ENCODE results near the gene USP21. TPM values are rescaled to one million over a fixed set of nuclear protein-coding genes. Genes with fewer than 3 reads are reported as not detected.
A peak's percentile ranks its signal among the peaks of the same experiment; 100 is the strongest.

USP21 gene
- total and polyA plus RNA-seq, 2 of the 8 experiments (the other 6 are each of a cell fraction or from before 2014, with no cell fraction given), result 23.9 to 36.3 TPM

DNA sequence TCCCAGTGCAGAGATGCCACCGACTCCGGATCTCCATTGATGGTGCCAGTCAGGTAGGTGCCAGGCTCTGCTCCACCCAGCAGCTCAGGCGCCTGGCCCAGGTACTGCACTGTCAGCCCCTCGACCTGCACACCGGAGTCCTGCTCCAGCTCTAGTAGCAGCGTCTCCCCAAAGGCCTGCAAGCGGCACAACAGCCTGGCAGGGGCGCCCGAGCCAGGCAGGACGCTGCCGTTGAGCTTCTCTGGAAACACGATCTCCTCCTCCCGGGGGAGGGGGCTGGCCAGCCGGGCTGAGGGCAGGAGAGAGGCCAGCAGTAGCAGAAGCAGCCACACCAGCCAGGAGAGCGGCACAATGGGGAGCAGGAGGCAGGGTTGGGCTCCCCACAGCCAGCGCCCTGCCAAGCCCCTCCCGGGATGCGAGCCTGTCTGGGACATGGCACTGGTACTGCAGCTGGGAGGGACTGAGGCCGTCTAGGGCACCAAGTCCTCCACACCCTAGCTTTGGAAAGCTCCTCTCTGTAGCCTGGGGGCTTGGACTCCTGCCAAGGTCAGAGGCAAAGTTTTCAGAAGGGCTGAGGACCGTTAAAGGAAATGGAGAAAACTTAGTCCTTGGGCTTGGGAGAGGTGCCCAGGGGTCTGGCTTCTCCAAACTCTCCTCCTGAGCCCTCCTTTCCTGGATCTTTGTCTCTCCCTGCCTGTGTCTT, 39.0 kb downstream of the USP21 start:
- Histone ChIP-seq H3K18ac (ENCODE audit: extremely low read depth, low read length) (peak overlapping the region; percentile 90), H2BK120ac (replicated peaks; ENCODE audit: low read depth, low read length) (no peak overlapping the region), H4K91ac (replicated peaks; ENCODE audit: insufficient read length, low read length) (peak overlapping the region; percentile 84), H3K9me3 (ENCODE audit: insufficient read depth in 2 of 2, low read depth in 1 of 2, low read length in 1 of 2) (no peaks in the 10 kb centered on the region), H4K20me1 (replicated peaks in 1 of 2; ENCODE audit: control insufficient read depth in 1 of 2, insufficient read depth in 2 of 2, low read length in 2 of 2) (no peaks in the 10 kb centered on the region), H2BK20ac (ENCODE audit: low read length) (peak overlapping the region; percentile 6; the same call in 1 of the 2 replicates), H3K79me1 (ENCODE audit: low read depth, low read length) (peaks cover 7% of the 10 kb centered on the region; the same call in 1 of the 2 replicates), H3K4me2 (ENCODE audit: insufficient read depth in 1 of 2, low read depth in 2 of 2, low read length in 2 of 2) (peak overlapping the region; percentile 67 to 80), H4K8ac (ENCODE audit: extremely low read depth, insufficient read depth, low read length) (peak overlapping the region; percentile 22; the same call in 1 of the 2 replicates), H2BK15ac (ENCODE audit: low read length) (peak overlapping the region; percentile 97; the same call in 1 of the 2 replicates), H3K14ac (ENCODE audit: insufficient read length) (no peak overlapping the region), H4K5ac (ENCODE audit: insufficient read length, low read depth, low read length) (peak overlapping the region; percentile 49), H3K27ac (ENCODE audit: low read depth, low read length) (peak overlapping the region; percentile 9; the same call in 1 of the 2 replicates), H3K27me3 (replicated peaks in 1 of 4; ENCODE audit: control insufficient read depth in 3 of 4, extremely low read depth in 1 of 4, insufficient read depth in 3 of 4, low read length in 3 of 4) (no peaks in the 10 kb centered on the region), H2BK12ac (ENCODE audit: low read depth, low read length) (peak overlapping the region; percentile 86; the same call in 1 of the 2 replicates), H3K56ac (replicated peaks; ENCODE audit: insufficient read length, low read depth, low read length) (peak overlapping the region; percentile 43), H3K23me2 (ENCODE audit: low read depth, low read length) (peaks cover 13% of the 10 kb centered on the region), H2AFZ (ENCODE audit: low read length) (no peak overlapping the region), H2AK5ac (ENCODE audit: low read depth, low read length) (peak overlapping the region; percentile 89), H2BK5ac (ENCODE audit: low read depth, low read length) (peak overlapping the region; percentile 75; the same call in 1 of the 2 replicates), H3K79me2 (ENCODE audit: control insufficient read depth in 1 of 2, insufficient read depth in 2 of 2, low read length in 2 of 2) (peaks cover 0 to 12% of the 10 kb centered on the region in 2 experiments; a peak in 2 of 4 replicates), H3K23ac (ENCODE audit: insufficient read length) (no peak overlapping the region), H3K4me3 (ENCODE audit: extremely low read depth in 1 of 4, insufficient read depth in 2 of 4, low read depth in 3 of 4, low read length in 4 of 4) (peak overlapping the region; percentile 13 to 51 (median 44); a peak in 7 of 8 replicates), H3K4ac (replicated peaks; ENCODE audit: insufficient read length, low read depth, low read length) (peak overlapping the region; percentile 38), H3K36me3 (ENCODE audit: control insufficient read depth in 2 of 4, insufficient read depth in 4 of 4, low read length in 3 of 4) (peaks cover 0 to 3% (median 3%) of the 10 kb centered on the region in 4 experiments; a peak in 4 of 8 replicates), H3K9ac (replicated peaks in 1 of 4; ENCODE audit: extremely low read depth in 1 of 4, low read depth in 3 of 4, low read length in 3 of 4) (peak overlapping the region in 2 of 4 experiments; percentile 31 to 47; a peak in 4 of 7 replicates), H3K4me1 (replicated peaks in 1 of 4; ENCODE audit: control insufficient read depth in 3 of 4, insufficient read depth in 4 of 4, low read length in 3 of 4) (peaks cover 23 to 54% (median 48%) of the 10 kb centered on the region in 4 experiments)
- ChIA-PET CTCF (ENCODE audit: partially characterized antibody) (interaction anchor here (0.7 to 17.6 kb wide), 16 partner anchors 9 to 184 kb away, joined by 3 to 427 read pairs (median 4); partner anchors contain the start of genes APOA2, B4GALT3, FCER1G and PCP4L1), POLR2A (ENCODE audit: partially characterized antibody) (interaction anchor here (0.6 to 3.0 kb wide), 16 partner anchors 8 to 211 kb away, joined by 3 to 13 read pairs (median 4); partner anchors contain the start of genes APOA2, B4GALT3, DEDD and PPOX)
- 20% methylated on average over 20 of the region's 20 CpGs; no CpG with 5 or more reads in 1 of the 2 experiments for WGBS, 2 experiments (ENCODE audit: extremely low coverage in 1 of 2, insufficient coverage in 1 of 2, insufficient read length in 1 of 2, insufficient replicate concordance in 2 of 2, low coverage in 1 of 2, low lambda C conversion rate in 2 of 2, missing lambda C conversion rate in 1 of 2)
- FAIRE-seq, result no peak
- peak in 1 of 2 experiments; percentile 78 for DNase-seq (ENCODE audit: low read depth in 1 of 2, low spot score in 2 of 2)
- TF ChIP-seq EZH2 (IDR thresholded peaks at IDR 0.05; ENCODE audit: low read depth, low read length, severe bottlenecking) (no peak), KDM4A (IDR thresholded peaks at IDR 0.05; ENCODE audit: low read depth, low read length, severe bottlenecking) (no peak), EP300 (IDR thresholded peaks at IDR 0.05; ENCODE audit: borderline replicate concordance in 1 of 2, low read depth in 2 of 2, low read length in 2 of 2) (no peak), MAFK (IDR thresholded peaks at IDR 0.05; ENCODE audit: low read depth, low read length) (no peak)
- TF ChIP-seq, protein P1, sequence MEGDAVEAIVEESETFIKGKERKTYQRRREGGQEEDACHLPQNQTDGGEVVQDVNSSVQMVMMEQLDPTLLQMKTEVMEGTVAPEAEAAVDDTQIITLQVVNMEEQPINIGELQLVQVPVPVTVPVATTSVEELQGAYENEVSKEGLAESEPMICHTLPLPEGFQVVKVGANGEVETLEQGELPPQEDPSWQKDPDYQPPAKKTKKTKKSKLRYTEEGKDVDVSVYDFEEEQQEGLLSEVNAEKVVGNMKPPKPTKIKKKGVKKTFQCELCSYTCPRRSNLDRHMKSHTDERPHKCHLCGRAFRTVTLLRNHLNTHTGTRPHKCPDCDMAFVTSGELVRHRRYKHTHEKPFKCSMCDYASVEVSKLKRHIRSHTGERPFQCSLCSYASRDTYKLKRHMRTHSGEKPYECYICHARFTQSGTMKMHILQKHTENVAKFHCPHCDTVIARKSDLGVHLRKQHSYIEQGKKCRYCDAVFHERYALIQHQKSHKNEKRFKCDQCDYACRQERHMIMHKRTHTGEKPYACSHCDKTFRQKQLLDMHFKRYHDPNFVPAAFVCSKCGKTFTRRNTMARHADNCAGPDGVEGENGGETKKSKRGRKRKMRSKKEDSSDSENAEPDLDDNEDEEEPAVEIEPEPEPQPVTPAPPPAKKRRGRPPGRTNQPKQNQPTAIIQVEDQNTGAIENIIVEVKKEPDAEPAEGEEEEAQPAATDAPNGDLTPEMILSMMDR (IDR thresholded peaks at IDR 0.05; ENCODE audit: control extremely low read depth in 1 of 3, insufficient read depth in 1 of 3, low read depth in 1 of 3, low read length in 3 of 3), result peak; percentile 35 to 46 (median 45)
- TF ChIP-seq, protein P2, sequence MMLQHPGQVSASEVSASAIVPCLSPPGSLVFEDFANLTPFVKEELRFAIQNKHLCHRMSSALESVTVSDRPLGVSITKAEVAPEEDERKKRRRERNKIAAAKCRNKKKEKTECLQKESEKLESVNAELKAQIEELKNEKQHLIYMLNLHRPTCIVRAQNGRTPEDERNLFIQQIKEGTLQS (IDR thresholded peaks at IDR 0.05; ENCODE audit: insufficient read depth, low read depth, low read length), result no peak
